ENCODE results near the gene ILRUN.
A peak's percentile ranks its signal among the peaks of the same experiment; 100 is the strongest.
"Not testable (repeated sequence)": the region's sequence is repeated elsewhere in the genome, so short reads cannot be mapped to it uniquely, and the experiment has no call there.

Gene ILRUN

DNA sequence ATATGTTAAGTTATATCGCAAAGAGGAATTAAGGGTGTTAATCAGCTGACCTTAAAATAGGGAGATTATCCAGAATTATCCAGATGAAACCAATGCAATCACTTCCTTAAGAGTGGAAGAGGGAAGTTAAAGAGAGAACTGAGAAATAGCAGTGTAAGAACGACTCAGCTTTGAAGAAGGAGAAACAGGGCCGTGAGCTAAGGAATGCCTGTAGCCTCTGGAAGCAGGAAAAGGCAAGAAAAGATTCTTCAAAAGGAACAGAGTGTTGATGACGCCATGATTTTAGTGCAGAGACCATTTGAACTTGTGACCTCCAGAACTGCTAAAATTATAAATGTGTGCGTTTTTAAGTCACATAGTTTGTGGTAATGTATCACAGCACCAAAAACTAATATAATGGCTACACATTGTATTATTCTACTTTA lies 32.7 kb downstream of the ILRUN start:
- DNase-seq (ENCODE audit: low spot score), result no peak

DNA sequence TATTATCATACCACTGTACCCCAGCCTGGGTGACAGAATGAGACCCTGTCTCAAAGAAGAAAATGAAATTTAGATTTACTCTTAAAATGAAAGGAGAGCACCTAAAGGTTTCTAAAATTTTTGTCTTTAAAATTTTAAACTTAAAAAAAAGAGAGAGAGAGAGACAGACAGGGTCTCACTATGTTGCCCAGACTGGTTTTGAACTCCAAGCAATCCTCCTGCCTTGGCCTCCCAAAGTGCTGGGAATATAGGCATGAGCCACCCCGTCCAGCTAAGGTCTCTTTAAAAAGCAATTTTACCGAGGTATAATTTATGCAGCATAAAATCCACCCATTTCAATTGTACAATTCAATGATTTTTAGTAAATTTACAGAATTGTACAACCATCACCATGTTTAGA lies 33.2 kb downstream of the ILRUN start:
- no peak for DNase-seq (ENCODE audit: low spot score)

GRCh38 chr6:34661357-34661756 lies 35.2 kb downstream of the ILRUN start:
- no peak for DNase-seq (ENCODE audit: low spot score)

DNA sequence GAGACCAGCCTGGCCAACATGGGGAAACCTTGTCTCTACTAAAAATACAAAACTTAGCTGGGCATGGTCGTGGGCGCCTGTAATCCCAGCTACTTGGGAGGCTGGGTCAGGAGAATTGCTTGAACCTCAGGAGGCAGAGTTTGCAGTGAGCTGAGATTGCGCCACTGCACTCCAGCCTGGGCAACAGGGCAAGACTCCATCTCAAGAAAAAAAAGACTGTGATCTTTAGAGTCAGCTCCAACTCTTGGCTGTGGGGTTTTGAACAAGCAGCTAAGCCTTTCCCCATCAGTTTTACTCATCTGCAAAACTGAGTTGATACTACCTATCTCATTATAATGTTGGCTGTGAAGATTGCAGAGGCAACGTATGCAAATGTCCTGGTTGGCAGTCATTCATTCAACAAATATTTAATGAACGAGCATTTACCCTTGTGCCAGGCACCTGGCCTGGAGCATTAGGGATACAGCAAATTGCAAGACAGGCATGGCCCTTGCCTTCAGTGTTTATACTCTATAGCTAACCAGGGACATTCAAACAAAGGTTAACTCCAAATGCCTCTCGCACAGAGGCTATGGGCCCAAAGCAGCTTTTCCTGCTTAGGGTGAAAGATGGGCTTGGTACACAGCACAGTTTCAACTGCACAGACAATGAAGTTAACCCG lies 37.8 kb downstream of the ILRUN start:
- DNase-seq (ENCODE audit: low spot score), result no peak

DNA sequence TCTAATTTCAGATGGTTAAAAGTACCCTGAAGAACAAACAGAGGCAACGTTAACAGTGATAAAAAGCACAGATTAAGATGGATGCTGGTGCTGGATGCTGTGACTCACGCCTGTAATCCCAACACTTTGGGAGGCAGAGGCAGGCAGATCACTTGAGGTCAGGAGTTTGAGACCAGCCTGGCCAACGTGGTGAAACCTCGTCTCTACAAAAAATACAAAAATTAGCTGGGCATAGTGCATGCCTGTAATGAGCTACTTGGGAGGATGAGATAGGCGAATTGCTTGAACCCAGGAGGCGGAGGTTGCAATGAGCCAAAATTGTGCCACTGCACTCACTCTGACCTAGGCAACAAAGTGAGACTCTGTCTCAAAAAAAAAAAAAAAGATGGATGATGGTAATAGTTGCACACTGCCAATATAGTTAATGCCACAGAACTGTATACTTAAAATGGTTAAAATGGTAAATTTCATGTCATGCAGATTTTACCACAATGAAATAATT lies 38.5 kb downstream of the ILRUN start:
- DNase-seq (ENCODE audit: low spot score), result not testable (repeated sequence)

GRCh38 chr6:34657307-34657978 lies 39.1 kb downstream of the ILRUN start:
- peak; percentile 81 for DNase-seq (ENCODE audit: low spot score)

- no peak for DNase-seq (ENCODE audit: low spot score)
Measured at GRCh38 chr6:34657037-34657306, 39.6 kb downstream of the ILRUN start.

GRCh38 chr6:34656378-34657036 lies 40.1 kb downstream of the ILRUN start:
- DNase-seq (ENCODE audit: low spot score), result no peak

DNA sequence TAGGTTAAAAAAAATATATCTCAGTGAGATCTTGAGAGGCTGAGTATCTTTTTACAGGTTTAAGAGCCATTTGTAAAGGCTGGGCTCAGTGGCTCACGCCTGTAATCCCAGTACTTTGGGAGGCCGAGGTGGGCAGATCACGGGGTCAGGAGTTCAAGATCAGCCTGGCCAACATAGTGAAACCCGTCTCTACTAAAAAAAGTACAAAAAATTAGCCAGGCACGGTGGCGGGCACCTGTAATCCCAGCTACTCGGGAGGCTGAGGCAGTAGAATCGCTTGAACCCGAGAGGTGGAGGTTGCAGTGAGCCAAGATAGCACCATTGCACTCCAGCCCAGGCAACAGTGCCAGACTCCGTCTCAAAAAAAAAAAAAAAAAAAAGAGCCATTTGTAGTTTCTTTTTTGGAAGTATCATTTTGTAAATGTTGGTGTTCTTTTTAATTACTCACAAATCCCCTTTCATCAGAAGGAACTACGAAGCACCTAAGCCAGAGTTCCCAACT lies 40.6 kb downstream of the ILRUN start:
- DNase-seq (ENCODE audit: low spot score), result not testable (repeated sequence)

- DNase-seq (ENCODE audit: low spot score), result no peak
Measured at GRCh38 chr6:34654061-34654710, 42.4 kb downstream of the ILRUN start.

GRCh38 chr6:34652263-34652662 lies 44.3 kb downstream of the ILRUN start:
- DNase-seq (ENCODE audit: low spot score), result no peak

- DNase-seq (ENCODE audit: low spot score), result no peak
Measured at GRCh38 chr6:34650823-34651222, 45.7 kb downstream of the ILRUN start.

DNA sequence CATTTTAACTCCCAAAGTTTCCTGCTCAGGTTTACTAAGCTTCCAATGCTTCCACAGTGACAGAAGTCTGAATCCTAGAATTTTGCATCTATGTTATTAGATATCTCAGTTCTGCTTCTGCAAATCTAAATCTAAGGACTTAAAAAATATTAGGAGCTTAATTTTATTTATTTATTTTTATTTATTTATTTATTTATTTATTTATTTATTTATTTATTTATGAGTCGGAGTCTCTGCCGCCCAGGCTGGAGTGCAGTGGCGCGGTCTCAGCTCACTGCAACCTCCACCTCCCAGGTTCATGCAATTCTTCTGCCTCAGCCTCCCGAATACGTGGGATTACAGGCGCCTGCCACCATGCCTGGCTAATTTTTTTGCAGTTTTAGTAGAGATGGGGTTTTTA lies 46.3 kb downstream of the ILRUN start:
- not testable (repeated sequence) for DNase-seq (ENCODE audit: low spot score)

DNA sequence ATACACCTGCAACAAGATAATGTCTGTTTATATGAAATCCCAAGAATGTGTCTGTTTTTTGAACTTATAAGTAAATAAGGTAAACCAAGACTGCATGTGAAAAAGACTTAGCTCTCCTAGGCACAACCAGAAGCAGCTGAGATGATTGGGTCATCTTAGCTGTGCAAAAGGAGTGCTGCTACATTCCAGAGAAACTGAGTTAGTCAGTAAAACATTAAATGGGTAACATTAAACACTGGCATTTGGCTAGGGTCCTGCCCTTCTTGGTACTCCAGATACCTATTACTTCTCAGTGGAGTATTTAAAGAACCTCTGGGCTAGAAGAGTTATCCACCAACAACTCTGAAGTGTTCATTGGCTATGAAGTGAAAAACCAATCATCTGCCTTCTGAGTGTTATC lies 47.8 kb downstream of the ILRUN start:
- DNase-seq (ENCODE audit: low spot score), result no peak
